Hepatic stellate cell (primary cell): ENCODE results near the gene ACER2.

Experiments used
- DNase-seq: peaks from one replicate; pipeline ENCODE4 v3.0.0; 2011; ENCODE audit warnings: low spot score

ACER2 gene

DNA sequence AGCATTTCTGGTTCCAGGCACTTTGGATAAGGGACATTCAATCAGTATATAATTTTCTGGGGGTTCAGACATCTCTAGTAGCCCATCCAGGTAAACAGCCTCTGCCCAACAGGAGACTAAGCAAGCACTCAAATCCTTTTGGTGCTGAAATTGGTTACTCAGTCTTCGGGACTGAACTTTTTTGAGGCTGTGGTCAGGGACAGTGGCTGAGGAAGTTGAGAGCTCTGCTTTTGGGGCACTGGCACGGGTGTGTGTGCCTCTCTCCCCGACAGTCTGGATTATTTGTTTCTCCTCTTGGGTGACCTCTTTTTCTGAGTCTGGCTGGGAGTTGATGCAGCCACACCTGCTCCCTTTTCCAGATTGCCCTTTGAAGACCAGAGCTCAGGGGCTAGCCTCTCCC, 47.6 kb downstream of the ACER2 start:
- no peak for DNase-seq

DNA sequence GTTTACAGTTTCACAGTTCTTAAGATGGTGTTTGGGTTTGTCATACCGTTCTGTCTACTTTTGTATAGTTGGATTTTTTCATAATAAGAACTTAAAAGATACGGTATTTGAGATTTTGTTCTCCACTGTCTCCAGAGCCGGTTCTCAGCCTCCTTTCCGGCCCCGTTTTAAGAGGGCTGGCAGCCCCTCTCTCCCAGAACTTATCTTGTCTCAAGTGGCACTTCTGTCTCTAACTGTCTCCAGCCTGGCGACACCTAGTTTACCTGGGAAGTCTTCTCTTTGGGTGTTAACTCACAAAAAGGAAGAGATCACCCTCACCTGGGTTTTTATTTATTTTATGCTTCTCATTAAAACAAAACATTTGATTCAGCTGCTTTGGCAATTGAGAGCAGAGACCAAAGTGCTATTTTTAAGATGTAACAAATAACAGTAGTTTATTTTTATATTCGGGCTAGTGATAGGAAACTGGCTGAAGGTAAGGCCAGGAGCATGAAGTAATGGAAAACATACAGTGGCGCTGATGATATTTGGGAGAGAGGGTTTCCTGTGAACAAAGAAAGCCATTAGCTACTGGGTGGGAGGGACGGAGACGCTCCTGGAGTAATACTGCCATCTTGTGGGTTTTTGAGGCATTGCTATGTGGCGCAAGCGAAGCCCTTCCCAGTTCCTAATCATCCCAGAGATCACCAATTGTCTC, 48.3 kb downstream of the ACER2 start:
- DNase-seq = peak; percentile 82

DNA sequence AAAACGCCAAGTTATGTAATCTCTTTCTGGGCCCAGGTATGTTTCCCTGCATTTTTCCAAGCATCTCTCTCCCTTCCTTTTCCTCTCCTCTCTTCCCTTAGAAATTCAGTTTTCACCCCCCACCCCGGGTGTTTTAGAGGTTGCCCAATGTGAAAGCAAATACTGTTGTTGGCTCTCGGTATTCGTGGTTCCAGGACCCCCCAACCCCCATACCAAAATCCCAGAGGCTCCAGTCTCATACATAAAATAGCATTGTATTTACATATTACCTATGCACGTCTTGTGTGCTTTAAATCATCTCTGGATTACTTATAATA, 48.8 kb downstream of the ACER2 start:
- DNase-seq = no peak

DNA sequence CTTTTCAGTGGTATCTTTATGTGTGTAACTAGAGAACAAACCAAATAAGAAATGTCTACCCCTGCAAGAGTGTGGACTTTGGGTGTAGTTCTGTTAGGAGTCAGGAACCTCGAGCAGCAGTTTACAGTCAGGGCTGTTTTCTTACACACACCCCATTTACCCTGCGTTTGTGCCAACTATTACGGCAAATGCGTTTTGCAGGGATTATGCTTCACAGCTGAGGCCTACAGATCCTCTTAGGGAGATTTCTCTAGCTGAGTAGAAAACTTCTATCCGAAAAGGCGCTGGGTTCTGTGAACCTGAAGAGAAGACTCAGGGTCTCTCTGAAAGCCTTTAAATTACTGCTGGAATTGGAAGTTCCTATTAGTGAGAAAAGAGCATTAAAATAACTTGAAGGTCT, 51.4 kb downstream of the ACER2 start:
- no peak for DNase-seq

DNA sequence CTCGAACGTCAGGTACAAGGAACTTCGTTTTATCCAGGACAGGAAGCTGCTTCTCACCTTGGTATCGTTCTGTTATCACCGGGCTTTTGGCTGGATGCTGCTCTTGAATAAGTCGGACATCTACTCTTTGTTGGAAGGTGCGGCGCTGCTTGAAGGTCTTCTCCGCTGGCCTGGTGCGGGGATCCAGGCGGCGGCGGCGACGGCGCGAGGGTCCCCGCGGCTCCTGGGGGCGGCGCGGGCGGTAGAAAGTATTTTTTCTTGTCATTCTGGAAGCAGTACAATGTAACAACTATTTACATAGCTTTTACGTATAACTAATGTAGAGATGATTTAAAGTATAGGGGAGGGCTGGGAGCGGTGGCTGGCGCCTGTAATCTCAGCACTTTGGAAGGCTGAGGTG, 52.3 kb downstream of the ACER2 start:
- no peak for DNase-seq

DNA sequence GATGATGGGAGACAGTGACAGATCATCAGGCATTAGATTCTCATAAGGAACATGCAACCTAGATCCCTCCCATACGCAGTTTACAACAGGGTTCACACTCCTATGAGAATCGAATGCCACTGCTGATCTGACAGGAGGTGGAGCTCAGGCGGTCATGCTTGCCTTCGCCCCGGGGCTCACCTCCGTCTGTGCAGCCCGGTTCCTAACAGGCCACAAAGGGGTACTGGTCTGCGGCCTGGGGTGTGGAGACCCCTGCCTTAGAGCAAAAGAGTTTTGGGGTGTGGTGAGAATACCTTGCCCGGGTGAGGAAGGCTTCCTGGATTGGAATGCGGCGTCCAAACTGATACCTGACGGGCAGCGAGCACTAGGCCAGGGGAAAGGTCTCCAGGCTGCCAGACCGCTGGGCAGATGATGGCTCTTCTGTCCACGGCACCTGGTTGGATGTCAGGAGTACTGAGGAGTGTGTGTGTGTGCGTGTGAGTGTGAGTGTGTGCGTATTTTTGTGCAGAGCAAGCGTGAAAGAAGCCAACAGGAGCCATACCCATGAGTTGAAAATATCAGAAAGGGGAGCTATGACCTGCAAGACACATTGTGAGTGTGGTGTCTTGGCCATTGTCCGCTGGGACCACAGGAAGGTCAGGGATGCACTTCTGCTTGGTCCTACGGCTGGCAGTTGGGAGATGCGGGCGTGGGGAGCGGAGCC, 55.4 kb downstream of the ACER2 start:
- no peak for DNase-seq

DNA sequence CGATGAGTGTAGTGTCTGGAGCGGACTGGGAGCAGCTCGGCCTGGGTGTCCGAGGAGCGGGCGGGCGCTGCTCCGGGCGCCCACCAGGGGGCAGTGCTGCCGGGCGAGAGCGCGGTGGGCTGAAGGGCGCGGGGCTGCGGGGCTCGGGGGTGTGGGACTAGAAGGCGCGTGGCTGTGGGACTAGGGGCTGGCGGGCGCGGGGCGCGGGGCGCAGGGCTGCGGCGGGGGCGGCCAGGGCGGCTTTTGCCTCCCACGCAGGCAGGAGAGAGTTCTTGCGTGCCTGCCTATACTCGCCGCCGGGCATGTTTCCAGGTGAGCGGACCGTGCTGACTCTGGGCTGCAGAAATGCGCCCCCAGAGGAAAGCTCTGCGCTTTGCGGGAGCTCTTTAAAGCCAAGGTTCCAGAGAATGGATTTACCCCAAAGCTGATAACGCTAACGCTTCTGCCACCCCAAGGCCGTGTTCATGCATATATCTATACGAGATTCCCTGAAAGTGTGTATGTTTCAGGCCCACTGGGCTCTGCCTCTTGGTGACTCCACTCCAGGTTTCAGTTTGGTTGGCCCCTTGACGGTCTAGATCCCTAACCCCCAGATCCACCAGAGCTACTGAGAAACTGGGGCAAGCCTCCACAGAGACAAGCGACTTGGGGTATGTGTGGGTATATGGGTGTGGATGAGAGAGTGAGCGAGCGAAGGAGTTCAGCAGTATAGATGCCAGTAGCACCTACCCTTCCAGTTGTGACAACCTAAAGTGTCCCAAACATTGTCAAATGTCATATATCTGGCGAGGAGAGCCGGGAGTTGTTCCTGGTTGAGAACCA, 56.2 kb downstream of the ACER2 start:
- peak; percentile 86 for DNase-seq

DNA sequence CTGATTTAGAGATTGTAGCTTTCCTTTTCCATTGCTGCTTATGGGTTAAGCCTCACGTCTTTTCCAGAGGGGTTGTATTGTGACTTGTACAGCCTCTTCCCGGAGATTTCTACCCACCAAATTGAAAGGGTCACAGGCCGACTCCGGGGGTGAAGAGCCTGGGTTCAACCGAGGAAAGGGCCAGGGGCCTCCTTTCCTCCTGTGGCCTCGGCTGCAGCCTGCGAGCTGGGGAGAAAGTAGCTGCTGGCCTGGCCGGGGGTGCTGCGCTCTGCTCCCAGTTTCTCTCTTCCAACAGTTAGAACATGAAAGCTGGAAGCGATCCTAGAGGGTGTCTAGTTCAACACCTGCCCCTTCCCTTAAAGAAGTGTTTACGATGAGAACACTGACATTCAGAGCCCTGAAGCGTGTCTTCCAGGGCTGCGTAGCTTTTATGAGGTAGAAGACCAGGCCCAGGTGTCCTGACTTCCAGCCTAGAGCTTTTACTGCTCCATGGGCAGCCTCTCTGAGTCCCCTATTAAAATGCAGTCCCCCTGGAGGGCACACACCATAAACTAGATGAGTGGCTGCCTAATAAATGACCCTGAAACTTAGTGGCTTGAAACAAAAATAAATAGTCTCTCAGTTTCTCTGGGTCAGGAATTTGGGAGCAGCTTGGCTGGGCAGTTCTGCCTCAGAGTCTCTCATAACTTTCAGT, 56.9 kb downstream of the ACER2 start:
- DNase-seq = no peak

DNA sequence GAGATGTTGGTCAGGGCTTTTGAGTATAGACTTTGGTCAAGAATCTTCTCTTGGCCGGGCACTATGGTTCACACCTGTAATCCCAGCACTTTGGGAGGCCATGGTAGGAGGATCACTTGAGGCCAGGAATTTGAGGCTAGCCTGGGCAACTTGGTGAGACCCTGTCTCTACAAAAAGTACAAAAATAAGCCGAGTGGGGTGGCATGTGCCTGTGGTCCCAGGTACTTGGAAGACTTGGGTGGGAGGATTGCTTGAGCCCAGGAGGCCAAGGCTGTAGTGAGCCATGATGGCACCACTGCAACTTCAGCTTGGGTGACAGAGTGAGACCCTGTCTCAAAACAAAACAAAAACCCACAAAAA, 57.5 kb downstream of the ACER2 start:
- no peak for DNase-seq

DNA sequence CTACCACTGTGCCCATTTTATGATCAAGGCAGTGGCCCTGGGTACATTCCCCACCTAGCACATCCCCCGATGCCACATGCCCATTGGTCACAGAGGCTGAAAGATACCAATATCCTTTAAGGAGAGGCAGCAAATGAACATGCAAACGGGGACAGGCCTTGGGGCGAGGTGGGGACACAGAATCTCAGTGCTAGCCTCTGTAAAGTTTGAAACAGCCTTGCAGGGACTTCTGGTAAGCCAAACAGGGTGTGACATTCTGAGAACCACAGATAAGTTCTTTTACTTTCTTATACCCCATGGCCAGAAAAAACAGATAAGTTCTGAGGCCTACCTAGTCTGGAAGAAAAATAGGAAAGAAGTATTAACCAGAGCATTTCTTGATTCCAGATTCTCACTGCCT, 60.5 kb downstream of the ACER2 start:
- no peak for DNase-seq

DNA sequence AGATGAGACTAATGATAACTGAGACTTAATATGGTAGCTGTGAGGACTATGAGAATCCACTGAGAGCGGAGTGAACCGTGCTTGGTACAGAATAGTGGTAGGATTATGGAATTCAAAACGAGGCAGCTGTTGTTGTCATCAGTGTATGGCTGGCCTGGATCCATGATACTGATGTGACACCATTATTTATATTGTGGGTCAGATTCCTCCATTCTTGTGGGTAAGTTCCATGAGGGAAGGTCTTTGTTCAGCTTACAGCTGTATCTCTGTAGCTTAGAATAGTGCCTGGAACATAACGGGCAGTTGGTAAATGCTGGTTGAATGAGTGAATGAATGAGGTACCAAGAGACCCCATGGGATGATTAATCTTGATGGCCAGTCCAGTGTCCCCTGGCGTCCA, 61.8 kb downstream of the ACER2 start:
- DNase-seq = no peak

DNA sequence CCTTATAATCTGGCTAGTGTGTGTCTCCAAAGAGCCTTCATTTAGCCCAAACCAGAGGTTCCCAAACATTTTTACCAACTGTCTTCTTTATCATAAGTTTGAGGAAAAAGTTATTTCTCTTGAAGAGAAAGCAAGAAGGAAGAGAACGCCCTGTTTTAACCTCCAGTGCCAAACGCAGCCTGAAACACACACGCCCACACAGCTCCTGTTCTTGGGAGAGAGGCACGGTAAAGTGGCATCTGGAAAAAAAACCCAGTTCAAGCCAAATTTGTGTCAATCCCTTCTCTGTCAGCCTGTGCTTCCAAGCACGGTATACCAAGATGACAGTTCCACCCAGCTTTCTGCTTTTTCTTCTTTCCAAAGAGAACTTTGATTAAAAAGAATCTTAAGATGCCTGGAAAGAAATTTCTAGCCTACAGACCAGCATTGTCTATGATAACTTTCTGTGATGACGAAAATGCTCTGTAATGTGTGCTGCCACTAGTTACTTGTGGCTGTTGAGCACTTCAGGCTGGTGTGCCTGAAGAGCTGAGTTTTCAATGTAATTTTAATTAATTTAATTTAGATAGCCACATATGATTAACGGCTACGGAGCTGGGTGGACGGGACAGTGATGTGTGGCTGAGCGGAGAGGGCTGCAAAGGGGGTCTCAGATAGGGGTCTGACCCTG, 62.3 kb downstream of the ACER2 start:
- DNase-seq = no peak

DNA sequence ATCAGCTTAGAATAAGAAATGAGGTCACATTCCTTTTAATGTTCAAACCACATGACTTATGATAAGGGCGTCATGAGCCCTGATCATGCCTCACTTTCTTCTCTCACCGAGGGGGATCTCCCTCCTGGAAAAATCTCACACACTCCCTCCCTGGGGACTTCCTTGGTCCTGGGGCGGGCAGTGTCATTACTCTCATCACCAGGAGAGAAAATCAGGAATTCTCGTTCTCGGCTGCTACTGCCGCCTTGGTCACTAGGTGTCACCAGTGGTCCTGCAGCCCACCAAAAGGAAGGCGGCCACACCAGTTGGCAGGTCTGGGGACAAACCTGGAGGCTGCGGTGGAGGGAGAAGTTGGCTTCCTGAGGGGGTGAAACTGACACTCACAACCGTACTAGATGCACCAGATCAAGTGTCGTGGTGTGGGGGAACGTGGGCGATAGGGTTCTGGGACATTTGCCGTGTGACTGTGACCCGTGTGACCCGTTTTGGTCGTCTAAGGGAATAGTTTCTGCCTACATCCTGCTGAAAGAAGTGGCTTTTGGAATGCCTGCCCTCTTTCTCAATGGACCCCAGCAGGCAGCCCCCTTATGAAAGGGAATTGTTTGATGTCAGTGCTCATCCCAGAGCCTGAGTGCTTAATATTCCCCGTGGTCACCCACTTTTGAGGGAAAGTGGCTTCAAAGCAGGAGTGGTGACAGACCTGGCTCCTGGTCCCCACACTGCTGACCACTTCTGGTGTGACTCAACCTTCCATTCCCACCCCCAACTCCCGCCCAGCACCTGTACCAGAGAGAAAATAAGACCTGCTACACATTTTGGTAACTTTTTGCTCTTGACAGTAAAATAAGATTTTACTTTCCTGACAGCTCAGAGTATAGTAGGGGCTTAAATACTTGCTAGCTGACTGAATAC, 63.2 kb downstream of the ACER2 start:
- DNase-seq = peak; percentile 64

DNA sequence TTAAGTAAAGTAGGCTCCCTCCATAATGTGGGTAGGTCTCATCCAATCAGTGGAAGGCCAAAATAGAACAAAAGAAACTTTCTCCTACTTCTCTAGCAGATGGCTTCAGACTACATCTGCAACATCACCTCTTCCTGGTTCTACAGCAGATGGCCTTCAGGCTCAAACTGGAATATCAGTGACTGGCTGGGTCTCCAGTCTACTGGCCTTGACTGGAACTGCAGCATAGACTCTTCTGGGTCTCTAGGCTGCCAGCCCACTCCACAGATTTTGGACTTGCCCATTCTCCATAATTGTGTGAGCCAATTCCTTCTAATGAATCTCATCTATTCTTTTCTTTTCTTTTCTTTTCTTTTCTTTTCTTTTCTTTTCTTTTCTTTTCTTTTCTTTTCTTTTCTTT, 64.8 kb downstream of the ACER2 start:
- no peak for DNase-seq

DNA sequence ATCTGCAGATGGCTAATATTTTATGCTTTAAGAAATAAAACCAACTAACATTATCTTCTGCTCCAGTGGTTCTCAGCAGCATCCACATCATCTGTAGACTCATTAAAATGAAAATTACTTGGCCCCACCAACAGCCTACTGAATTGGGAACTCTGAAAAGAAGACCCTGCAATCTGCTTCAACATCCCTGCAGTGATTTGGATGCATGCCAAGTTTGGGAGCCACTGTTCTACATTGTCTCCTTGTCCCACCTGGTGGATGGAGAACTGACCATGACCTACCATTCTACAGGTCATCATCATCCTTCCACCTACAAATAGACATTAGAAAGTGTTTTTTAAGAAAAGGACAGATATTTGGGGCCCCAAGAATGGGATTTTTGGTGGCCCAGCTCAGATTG, 71.1 kb downstream of the ACER2 start:
- DNase-seq = no peak

DNA sequence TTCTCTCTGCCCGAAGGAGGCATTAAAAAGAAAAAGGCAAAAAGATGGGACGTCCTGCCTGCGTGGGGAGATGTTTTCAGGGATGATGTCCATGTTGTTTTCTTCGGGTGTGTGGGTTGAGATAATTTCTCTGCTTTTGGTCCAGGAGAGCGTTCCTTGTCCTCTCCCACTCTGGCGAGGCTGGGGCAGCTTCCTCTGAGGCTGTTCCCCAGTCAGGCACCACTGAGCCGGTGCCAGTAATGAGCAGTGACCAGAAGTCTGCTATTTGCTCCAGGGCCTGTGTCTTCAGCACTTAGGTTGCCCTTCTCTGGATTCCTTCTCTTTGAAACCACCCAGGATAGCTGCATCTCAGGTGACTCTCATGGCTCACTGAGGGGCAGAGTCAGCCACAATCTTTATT, 71.5 kb downstream of the ACER2 start:
- no peak for DNase-seq

DNA sequence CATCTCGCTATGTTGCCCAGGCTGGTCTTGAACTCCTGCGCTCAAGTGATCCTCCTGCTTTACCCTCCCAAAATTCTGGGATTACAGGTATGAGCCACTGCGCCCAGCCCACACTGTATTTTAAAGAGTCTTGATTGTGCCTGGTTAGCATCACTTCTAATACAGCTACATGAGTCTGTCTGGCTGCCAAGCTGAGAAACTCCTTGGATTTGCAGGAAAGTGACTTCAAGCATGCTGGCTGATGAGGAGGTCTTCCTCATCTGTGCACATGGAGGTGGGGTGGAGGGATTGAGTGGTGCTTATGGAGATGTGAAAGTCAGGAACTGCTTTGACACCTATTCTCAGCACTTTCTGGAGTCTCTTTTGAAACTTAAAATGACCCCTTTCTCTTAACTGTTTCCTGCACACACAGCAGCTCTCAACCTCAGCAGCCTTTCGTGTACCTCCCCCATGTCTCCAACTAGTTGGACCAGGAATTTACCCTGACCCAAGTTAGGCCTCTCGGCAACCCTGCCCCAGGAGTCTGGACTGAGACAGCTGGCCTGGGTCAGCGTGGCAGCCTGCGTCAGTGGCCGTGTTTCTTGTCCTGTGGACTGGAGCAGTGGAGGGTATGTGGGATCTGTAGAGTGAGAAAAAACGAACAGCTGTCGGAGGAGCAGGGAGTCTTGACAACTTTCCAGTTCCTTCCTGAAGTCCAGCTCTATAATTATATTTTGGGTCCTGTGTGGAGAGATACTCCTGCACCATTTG, 72.5 kb downstream of the ACER2 start:
- no peak for DNase-seq

DNA sequence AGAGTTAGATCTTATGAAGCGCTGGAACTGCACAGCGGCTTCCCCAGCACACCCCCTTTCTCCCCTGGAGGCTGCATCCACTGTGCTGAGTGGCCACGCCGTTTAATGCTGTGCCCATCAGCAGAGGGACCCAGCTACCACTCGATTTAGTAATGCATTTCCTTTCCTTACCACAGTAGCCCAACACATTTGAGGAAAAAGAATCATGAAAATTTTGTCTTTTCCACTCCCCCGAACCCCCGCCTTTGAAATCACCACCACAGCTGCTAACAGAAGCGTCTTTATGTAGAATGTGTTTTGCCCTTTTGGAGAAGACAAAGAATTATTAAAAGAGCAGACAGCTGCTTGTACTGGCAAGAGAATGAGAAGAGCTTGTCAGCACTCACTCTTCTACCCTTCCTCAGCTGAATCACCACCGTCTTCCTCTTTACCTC, 73.2 kb downstream of the ACER2 start:
- DNase-seq = no peak

DNA sequence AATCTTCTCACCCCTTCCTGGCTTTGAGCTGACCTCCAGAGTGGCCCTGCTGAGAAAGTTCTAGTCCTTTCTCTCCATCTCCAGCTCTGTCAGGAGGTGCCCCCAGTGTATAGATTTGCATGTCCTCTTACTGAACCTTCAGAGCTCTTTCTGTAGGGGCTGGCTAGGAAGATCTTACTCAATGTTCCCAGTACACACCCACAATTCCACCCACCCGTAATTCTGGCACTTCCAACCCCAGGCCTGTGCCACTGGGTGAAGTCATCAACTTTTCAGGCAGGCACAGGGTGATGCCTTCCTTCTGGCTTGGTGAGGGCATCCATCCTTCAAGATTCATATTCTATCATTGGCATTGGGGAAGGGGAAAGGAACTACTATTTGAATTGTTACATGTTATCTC, 75.9 kb downstream of the ACER2 start:
- no peak for DNase-seq

DNA sequence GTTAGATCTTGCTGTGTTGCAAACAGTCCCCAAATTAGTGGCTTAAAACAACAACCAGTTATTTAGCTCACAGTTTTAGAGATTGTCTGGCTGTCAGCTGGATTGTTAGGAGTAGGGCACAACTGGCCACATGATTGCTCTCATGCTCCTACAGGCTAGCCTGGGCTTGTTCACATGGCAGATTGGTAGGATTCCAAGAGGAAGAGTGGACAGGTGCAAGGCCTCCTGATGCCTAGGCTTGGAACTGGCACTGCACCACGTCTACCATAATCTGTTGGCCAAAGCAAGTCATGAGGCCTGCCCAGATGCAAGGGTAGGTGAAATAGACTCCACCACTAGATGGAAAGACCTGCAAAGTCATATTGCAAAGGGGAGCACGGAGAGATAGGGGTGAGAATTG, 76.4 kb downstream of the ACER2 start:
- DNase-seq = no peak
